GM12875 (cell line): ENCODE measurements around the gene BOLA3.

Source experiments
- H3K4me3 ChIP-seq: one replicate; pipeline ENCODE4 v1.5.1; 2011; ENCODE audit warnings: low read depth, low read length, control low read depth
- TF ChIP-seq, protein P1 (sequence below): IDR thresholded peaks from 2 replicates; pipeline ENCODE4 v1.5.1; 2011; ENCODE audit warnings: low read depth, mild to moderate bottlenecking, control low read depth, inconsistent platforms, low read length, moderate library complexity, borderline replicate concordance; ENCODE audit not compliant: insufficient read depth

The BOLA3 gene

DNA sequence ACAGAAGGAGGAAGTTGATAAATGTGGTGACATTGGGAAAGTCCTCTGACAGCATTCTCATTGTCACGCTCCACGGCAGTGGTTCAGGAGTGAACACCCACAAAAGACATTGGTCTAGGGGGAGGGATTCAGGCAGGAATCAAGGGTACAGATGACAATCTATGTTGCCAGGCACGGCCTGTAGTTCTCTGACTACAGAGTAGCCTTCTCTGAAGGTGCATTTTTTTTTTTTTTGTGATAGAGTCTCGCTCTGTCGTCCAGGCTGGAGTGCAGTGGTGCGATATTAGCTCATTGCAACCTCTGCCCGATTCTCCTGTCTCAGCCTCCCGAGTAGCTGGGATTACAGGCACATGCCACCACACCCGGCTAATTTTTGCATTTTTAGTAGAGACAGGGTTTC is 38.3 kb upstream of the BOLA3 start:
- no peak overlapping the region for H3K4me3 ChIP-seq
- TF ChIP-seq, protein P1, sequence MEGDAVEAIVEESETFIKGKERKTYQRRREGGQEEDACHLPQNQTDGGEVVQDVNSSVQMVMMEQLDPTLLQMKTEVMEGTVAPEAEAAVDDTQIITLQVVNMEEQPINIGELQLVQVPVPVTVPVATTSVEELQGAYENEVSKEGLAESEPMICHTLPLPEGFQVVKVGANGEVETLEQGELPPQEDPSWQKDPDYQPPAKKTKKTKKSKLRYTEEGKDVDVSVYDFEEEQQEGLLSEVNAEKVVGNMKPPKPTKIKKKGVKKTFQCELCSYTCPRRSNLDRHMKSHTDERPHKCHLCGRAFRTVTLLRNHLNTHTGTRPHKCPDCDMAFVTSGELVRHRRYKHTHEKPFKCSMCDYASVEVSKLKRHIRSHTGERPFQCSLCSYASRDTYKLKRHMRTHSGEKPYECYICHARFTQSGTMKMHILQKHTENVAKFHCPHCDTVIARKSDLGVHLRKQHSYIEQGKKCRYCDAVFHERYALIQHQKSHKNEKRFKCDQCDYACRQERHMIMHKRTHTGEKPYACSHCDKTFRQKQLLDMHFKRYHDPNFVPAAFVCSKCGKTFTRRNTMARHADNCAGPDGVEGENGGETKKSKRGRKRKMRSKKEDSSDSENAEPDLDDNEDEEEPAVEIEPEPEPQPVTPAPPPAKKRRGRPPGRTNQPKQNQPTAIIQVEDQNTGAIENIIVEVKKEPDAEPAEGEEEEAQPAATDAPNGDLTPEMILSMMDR, result no peak

DNA sequence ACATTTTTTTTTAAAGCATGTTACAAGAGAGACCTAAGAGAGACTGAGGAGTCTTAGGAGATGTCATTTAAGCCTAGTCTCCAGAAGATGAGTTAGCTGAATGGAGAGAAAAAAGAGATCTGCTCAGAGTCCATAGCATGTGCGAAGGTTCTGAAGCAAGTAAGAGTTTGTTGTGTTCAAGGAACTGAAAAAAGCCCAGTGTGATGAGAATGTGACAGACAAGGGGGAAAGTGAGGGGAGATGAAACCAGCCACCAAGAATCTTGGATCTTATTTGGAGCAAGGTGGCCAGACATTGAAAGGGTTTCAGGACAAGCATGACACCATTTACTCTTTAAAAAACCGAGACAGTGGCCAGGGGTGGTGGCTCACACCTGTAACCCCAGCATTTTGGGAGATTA is 36.2 kb upstream of the BOLA3 start:
- no peak overlapping the region for H3K4me3 ChIP-seq
- TF ChIP-seq, protein P1, result no peak

DNA sequence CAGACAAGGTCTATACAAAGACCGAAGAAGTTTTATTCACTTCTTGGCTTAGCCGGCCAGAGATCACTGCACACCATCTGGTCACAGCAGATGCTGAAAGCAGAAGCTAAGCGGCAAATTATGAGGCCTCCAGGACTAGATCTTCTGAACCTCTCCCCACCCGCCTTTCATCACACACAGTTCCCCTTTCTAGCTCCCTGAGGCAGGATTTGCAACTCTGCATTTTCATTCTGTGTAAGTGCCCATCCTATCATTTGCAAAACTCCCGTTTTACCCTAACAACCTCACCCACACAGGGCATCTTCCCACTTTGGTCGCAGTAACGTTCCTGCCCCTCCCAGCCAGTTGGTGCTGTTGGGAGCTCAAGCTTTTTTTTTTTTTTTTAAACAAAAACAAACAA is 34.0 kb upstream of the BOLA3 start:
- TF ChIP-seq, protein P1, result no peak
- no peak overlapping the region for H3K4me3 ChIP-seq

DNA sequence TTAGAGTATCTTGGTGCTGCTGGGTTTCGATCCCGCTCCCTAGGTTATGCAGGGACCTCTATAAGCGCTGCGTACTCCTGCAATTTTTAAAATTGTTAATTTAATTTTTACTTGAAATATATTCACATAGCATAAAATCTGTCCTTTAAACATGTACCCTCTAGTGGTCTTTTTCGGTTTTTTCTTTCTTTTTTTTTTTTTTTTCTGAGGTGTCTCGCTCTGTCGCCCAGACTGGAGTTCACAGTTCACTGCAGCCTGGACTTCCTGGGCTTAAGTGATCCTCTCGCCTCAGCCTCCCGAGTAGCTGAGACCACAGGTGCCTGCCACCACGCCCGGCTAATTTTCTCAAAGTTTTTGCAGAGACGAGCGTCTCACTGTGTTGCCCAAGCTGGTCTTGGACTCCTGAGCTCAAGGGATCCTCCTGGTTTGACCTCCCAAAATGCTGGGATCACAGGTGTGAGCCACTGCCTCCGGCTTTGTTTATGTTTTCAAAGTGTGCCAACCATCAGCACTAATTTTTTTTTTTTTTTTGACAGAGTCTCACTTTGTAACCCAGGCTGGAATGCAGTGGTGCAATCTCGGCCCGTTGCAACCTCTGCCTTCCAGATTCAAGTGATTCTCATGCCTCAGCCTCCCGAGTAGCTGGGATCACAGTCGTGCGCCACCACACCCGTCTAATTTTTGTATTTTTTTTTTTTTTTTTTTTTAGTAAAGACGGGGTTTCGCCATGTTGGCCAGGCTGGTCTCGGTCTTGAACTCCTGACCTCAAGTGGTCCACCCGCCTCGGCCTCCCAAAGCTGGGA is 31.6 kb upstream of the BOLA3 start:
- TF ChIP-seq, protein P1, result no peak; the same call in 1 of the 2 replicates
- no peak overlapping the region for H3K4me3 ChIP-seq

DNA sequence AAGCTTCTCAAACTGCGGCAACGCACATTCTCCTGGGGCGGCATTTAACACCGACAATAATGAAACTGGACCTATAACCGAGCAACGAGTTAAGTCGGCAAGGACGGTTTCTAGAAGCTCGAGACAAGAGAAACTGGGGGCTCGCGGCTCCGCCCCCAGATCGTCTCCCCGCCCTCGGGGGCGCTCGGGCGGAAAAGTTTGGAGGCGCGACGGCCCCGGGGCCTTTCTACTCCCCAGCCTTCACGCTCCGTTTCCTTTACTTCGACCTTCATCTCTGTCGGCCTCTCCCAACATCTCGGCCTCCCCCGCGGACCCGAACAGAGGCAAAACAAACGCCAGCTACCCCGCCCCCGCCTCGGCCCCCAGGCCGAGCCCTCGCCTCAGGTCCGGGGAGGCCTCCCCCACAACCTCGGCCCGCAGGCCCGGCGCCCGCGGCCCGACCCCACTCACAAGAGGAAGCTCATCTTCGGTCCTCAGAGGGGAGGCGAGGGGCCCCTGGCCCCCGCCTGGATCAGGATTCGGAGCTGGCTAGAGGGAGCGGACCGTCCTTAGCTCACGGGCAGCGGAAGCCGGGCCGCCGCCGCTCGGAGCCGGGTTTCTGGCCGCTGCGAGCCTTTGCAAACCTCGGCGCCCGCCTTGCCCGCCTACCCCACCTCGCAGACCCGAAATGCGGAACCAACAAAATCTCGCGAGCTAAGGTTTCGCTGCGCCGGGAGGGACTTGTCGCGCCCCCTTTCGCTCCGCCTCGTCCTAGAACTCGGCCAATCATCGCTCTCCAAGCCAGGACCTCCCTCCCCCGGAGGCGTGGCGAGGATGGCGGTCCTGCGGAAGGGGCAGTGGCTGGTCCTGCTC is 30.7 kb upstream of the BOLA3 start, which contains the start of gene MOB1A:
Gene MOB1A, minus strand, starts transcription at position 669 of the 852 bp plus-strand sequence. Its CDS starts 205 bp downstream, at position 464.
- TF ChIP-seq, protein P1, result 0 out of 2 replicates have a peak, but pooled peaks have one; percentile 13
- peak within 1 kb of the TSS; percentile 86 for H3K4me3 ChIP-seq

DNA sequence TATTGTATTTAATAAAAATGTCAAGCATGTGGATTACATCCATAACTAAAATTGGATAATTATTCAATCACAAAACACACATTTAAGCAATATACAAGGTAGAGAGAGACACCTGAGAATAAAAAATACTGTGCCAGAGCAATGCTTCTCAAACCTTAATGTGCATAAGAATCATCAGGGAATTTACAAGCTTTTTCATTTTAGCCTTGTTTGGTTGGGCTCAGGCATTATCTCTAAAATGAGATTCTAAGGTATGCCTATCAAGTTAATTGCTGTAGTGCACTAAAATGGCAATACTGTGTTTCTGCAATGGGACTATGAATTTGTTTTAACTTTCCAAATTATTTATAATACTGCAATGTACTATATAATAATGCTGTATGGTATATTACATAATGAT is 30.0 kb upstream of the BOLA3 start:
- TF ChIP-seq, protein P1, result no peak
- peak overlapping the region; percentile 86 for H3K4me3 ChIP-seq

DNA sequence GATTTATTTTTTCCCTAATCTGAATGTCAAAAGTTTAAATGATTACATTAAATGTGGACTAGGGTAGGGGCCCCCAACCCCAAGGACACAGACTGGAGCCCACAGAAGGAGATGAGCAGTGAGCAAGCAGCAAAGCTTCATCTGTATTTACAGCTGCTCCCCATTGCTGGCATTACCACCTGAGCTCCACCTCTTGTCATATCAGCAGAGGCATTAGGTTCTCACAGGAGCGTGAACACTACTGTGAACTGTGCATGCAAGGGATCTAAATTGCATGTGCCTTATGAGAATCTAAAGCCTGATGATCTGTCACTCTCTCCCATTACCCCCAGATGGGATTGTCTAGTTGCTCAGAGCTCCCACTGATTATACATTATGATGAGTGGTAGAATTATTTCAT is 27.2 kb upstream of the BOLA3 start:
- no peak overlapping the region for H3K4me3 ChIP-seq
- TF ChIP-seq, protein P1, result no peak
